Measurements from ENCODE around the gene PPARG. TPM values are rescaled to one million over a fixed set of nuclear protein-coding genes. Genes with fewer than 3 reads are reported as not detected.
"Not testable (repeated sequence)": the region's sequence is repeated elsewhere in the genome, so short reads cannot be mapped to it uniquely, and the experiment has no call there.

PPARG gene
- total RNA-seq, 1 experiment from 2014 or later = 19.4 TPM

- DNase-seq (ENCODE audit: extremely low read depth, low read depth) = no peak
Measured at GRCh38 chr3:12278566-12278965, 10.3 kb upstream of the PPARG start.

- no peak for DNase-seq (ENCODE audit: extremely low read depth, low read depth)
Measured at GRCh38 chr3:12279591-12280326, 9.1 kb upstream of the PPARG start.

- no peak for DNase-seq (ENCODE audit: extremely low read depth, low read depth)
Measured at GRCh38 chr3:12280357-12280806, 8.5 kb upstream of the PPARG start.

- DNase-seq (ENCODE audit: extremely low read depth, low read depth) = no peak
Measured at GRCh38 chr3:12284591-12284990, 4.3 kb upstream of the PPARG start.

GRCh38 chr3:12285003-12285555, 3.8 kb upstream of the PPARG start:
- no peak for DNase-seq (ENCODE audit: extremely low read depth, low read depth)

GRCh38 chr3:12285779-12286178, 3.1 kb upstream of the PPARG start:
- not testable (repeated sequence) for DNase-seq (ENCODE audit: extremely low read depth, low read depth)

GRCh38 chr3:12286504-12286903, 2.4 kb upstream of the PPARG start:
- no peak for DNase-seq (ENCODE audit: extremely low read depth, low read depth)

GRCh38 chr3:12286927-12287726, 1.7 kb upstream of the PPARG start:
- DNase-seq (ENCODE audit: extremely low read depth, low read depth) = no peak

- DNase-seq (ENCODE audit: extremely low read depth, low read depth) = no peak
Measured at GRCh38 chr3:12287727-12288181, 1.1 kb upstream of the PPARG start.

GRCh38 chr3:12289524-12289923, 654 bp downstream of the PPARG start:
- DNase-seq (ENCODE audit: extremely low read depth, low read depth) = no peak

- DNase-seq (ENCODE audit: extremely low read depth, low read depth) = no peak
Measured at GRCh38 chr3:12292770-12293169, 3.9 kb downstream of the PPARG start.

GRCh38 chr3:12294885-12295580, 6.2 kb downstream of the PPARG start:
- no peak for DNase-seq (ENCODE audit: extremely low read depth, low read depth)

- no peak for DNase-seq (ENCODE audit: extremely low read depth, low read depth)
Measured at GRCh38 chr3:12296511-12296910, 7.6 kb downstream of the PPARG start.

- DNase-seq (ENCODE audit: extremely low read depth, low read depth) = no peak
Measured at GRCh38 chr3:12299026-12299425, 10.2 kb downstream of the PPARG start.

- DNase-seq (ENCODE audit: extremely low read depth, low read depth) = no peak
Measured at GRCh38 chr3:12300137-12300536, 11.3 kb downstream of the PPARG start.

GRCh38 chr3:12301031-12301430, 12.2 kb downstream of the PPARG start:
- no peak for DNase-seq (ENCODE audit: extremely low read depth, low read depth)

- no peak for DNase-seq (ENCODE audit: extremely low read depth, low read depth)
Measured at GRCh38 chr3:12301513-12301912, 12.6 kb downstream of the PPARG start.

- DNase-seq (ENCODE audit: extremely low read depth, low read depth) = no peak
Measured at GRCh38 chr3:12302564-12302963, 13.7 kb downstream of the PPARG start.

GRCh38 chr3:12303534-12303933, 14.7 kb downstream of the PPARG start:
- DNase-seq (ENCODE audit: extremely low read depth, low read depth) = no peak

- DNase-seq (ENCODE audit: extremely low read depth, low read depth) = no peak
Measured at GRCh38 chr3:12303993-12304392, 15.1 kb downstream of the PPARG start.

GRCh38 chr3:12307136-12307535, 18.3 kb downstream of the PPARG start:
- no peak for DNase-seq (ENCODE audit: extremely low read depth, low read depth)
